CD14-positive monocyte (primary cell): Measurements from ENCODE around the gene ACKR3. TPM values are rescaled to one million over a fixed set of nuclear protein-coding genes. Genes with fewer than 3 reads are reported as not detected.
A peak's percentile ranks its signal among the peaks of the same experiment; 100 is the strongest.

Experiments
- DNase-seq, 3 donors: peaks; one replicate each; pipeline ENCODE4 v3.0.0-alpha.2; 2011 to 2022
- H2AFZ ChIP-seq: 2 replicates; pipeline ENCODE4 v1.6.0; 2012; ENCODE audit warnings: mild to moderate bottlenecking, low read depth, low read length, inconsistent platforms; ENCODE audit not compliant: insufficient read depth, poor library complexity, severe bottlenecking
- H3K27ac ChIP-seq, 2 donors: 1 replicate in 1 of 2; 2 replicates in 1 of 2; pipeline ENCODE4 v1.5.1; 2012 to 2013; ENCODE audit warnings: low read length in 2 of 2, control low read depth in 1 of 2, inconsistent platforms in 1 of 2, low read depth in 1 of 2, mild to moderate bottlenecking in 1 of 2
- H3K27me3 ChIP-seq, 2 donors: one replicate each; pipeline versions ENCODE4 v1.6.0 to v1.6.1; 2011 to 2013; ENCODE audit warnings: low read length in 2 of 2; ENCODE audit not compliant: control insufficient read depth in 2 of 2, insufficient read depth in 2 of 2
- H3K36me3 ChIP-seq, 2 donors: replicated peaks in 1 of 2; 1 replicate in 1 of 2; 2 replicates in 1 of 2; pipeline versions ENCODE4 v1.5.1 to v1.6.1; 2012 to 2013; ENCODE audit warnings: low read length in 2 of 2, control low read depth in 1 of 2, inconsistent platforms in 1 of 2, mild to moderate bottlenecking in 1 of 2; ENCODE audit not compliant: insufficient read depth in 2 of 2, control insufficient read depth in 1 of 2
- H3K4me1 ChIP-seq, 2 donors: 1 replicate in 1 of 2; 2 replicates in 1 of 2; pipeline versions ENCODE4 v1.5.1 to v1.6.1; 2012 to 2013; ENCODE audit warnings: low read length in 2 of 2, control low read depth in 1 of 2, inconsistent platforms in 1 of 2, mild to moderate bottlenecking in 1 of 2, moderate library complexity in 1 of 2; ENCODE audit not compliant: insufficient read depth in 2 of 2, control insufficient read depth in 1 of 2
- H3K4me2 ChIP-seq: replicated peaks from 2 replicates; pipeline ENCODE3; 2012; ENCODE audit warnings: low read length, moderate library complexity, mild to moderate bottlenecking; ENCODE audit not compliant: poor library complexity, severe bottlenecking; ENCODE audit errors: extremely low read depth
- H3K4me3 ChIP-seq, 3 experiments: fragments of 200-600 bp in 1 of 3; sonication (generic) in 1 of 3; replicated peaks in 1 of 3; 1 replicate in 2 of 3; 2 replicates in 1 of 3; pipeline ENCODE4 v1.5.1; 2011 to 2013; ENCODE audit warnings: low read length in 3 of 3, mild to moderate bottlenecking in 3 of 3, control low read depth in 2 of 3, low read depth in 2 of 3, inconsistent platforms in 1 of 3, moderate library complexity in 1 of 3
- H3K79me2 ChIP-seq: 2 replicates; pipeline ENCODE4 v1.6.0; 2012; ENCODE audit warnings: mild to moderate bottlenecking, control low read depth, inconsistent platforms, low read length, moderate library complexity; ENCODE audit not compliant: insufficient read depth
- H3K9ac ChIP-seq: 2 replicates; pipeline ENCODE4 v1.6.0; 2017; ENCODE audit warnings: low read length, mild to moderate bottlenecking; ENCODE audit not compliant: insufficient read depth, poor library complexity, severe bottlenecking
- H3K9me3 ChIP-seq, 2 donors: replicated peaks in 1 of 2; 1 replicate in 1 of 2; 2 replicates in 1 of 2; pipeline versions ENCODE4 v1.5.1 to v1.6.1; 2012 to 2013; ENCODE audit warnings: low read length in 2 of 2, control low read depth in 1 of 2; ENCODE audit not compliant: control insufficient read depth in 1 of 2, insufficient read depth in 1 of 2
- H4K20me1 ChIP-seq: 2 replicates; pipeline ENCODE4 v1.6.0; 2012; ENCODE audit warnings: mild to moderate bottlenecking, low read length, control low read depth, moderate library complexity; ENCODE audit not compliant: insufficient read depth
- H3K27ac Mint-ChIP-seq, 7 donors: one replicate each; pipeline ENCODE4 v1.8.0; 2020; ENCODE audit warnings: mild to moderate bottlenecking in 7 of 7, mixed read lengths in 7 of 7, moderate library complexity in 6 of 7, inconsistent platforms in 2 of 7
- H3K27me3 Mint-ChIP-seq, 3 donors: one replicate each; pipeline ENCODE4 v1.8.0; 2021 to 2022; ENCODE audit warnings: low read depth in 3 of 3, mild to moderate bottlenecking in 3 of 3, mixed read lengths in 3 of 3, moderate library complexity in 3 of 3, inconsistent platforms in 1 of 3
- H3K36me3 Mint-ChIP-seq, 2 donors: one replicate each; pipeline ENCODE4 v1.8.0; 2020; ENCODE audit warnings: mixed read lengths in 2 of 2, inconsistent platforms in 1 of 2, mild to moderate bottlenecking in 1 of 2
- H3K4me1 Mint-ChIP-seq: one replicate; pipeline ENCODE4 v1.8.0; 2020; ENCODE audit warnings: mild to moderate bottlenecking, mixed read lengths
- H3K4me3 Mint-ChIP-seq, 2 donors: one replicate each; pipeline ENCODE4 v1.8.0; 2020; ENCODE audit warnings: mild to moderate bottlenecking in 2 of 2, mixed read lengths in 2 of 2, moderate library complexity in 1 of 2
- H3K9me3 Mint-ChIP-seq, 7 donors: one replicate each; pipeline ENCODE4 v1.8.0; 2020 to 2022; ENCODE audit warnings: mixed read lengths in 7 of 7, mild to moderate bottlenecking in 6 of 7, moderate library complexity in 6 of 7, inconsistent platforms in 2 of 7
- CTCF ChIP-seq: fragments of 200-600 bp; IDR thresholded peaks from one replicate; pipeline ENCODE4 v1.8.0; 2022; ENCODE audit warnings: antibody characterized with exemption, mild to moderate bottlenecking
- WGBS: methylation state at CpG from one replicate; pipeline ENCODE4 v1.1.5; 2013; ENCODE audit warnings: missing lambda C conversion rate; ENCODE audit not compliant: insufficient coverage; 5-methylcytosine and 5-hydroxymethylcytosine counted together
- intact Hi-C, 2 donors: fragments of 100-400 bp; cut with micrococcal nuclease; formaldehyde crosslinking; loops; one replicate each; pipeline versions ENCODE4 v1.15.0 to v1.15.1; 2023
- polyA plus RNA-seq, 3 donors: library from polyadenylated mRNA; depleted of rRNA in 1 of 3; unstranded in 2 of 3; stranded (reverse) in 1 of 3; fragments of 300-500 nt in 2 of 3; fragments of >200 nt in 1 of 3; fragmentation: Illumina TruSeq in 2 of 3; gene quantifications; 1 replicate in 2 of 3; 2 replicates in 1 of 3; pipeline ENCODE4 v1.2.3, GENCODE V29; 2012 to 2021

ACKR3 gene
- polyA plus RNA-seq, 3 donors: 0.41 to 13.3 (median 0.79) TPM

- Mint-ChIP-seq H3K9me3 (no peaks in the 10 kb centered on the region), H3K27me3 (peaks cover 9 to 21% (median 16%) of the 10 kb centered on the region in 3 donors), H3K4me1 (no peaks in the 10 kb centered on the region), H3K4me3 (no peak overlapping the region), H3K36me3 (no peaks in the 10 kb centered on the region), H3K27ac (no peak overlapping the region)
- Histone ChIP-seq H3K36me3 (no peaks in the 10 kb centered on the region), H3K27me3 (no peaks in the 10 kb centered on the region), H3K4me3 (no peak overlapping the region), H3K9ac (no peak overlapping the region), H4K20me1 (no peaks in the 10 kb centered on the region), H2AFZ (no peak overlapping the region), H3K4me2 (no peak overlapping the region), H3K4me1 (no peaks in the 10 kb centered on the region), H3K9me3 (no peaks in the 10 kb centered on the region), H3K79me2 (no peaks in the 10 kb centered on the region), H3K27ac (no peak overlapping the region)
- intact Hi-C loops: no loop called here
- TF ChIP-seq CTCF: no peak
- DNase-seq: no peak
- 92% methylated on average over 3 of the region's 5 CpGs for WGBS
Observed at GRCh38 chr2:236614551-236614950, 44.9 kb downstream of the ACKR3 start.

- Mint-ChIP-seq H3K36me3 (no peaks in the 10 kb centered on the region), H3K27ac (peak overlapping the region in 1 of 7 donors; percentile 42), H3K27me3 (peaks cover 12 to 29% (median 22%) of the 10 kb centered on the region in 3 donors), H3K9me3 (no peaks in the 10 kb centered on the region), H3K4me3 (no peak overlapping the region), H3K4me1 (no peaks in the 10 kb centered on the region)
- Histone ChIP-seq H3K79me2 (no peaks in the 10 kb centered on the region), H3K9ac (no peak overlapping the region), H3K4me2 (no peak overlapping the region), H3K27me3 (no peaks in the 10 kb centered on the region), H3K27ac (no peak overlapping the region), H3K4me3 (no peak overlapping the region), H3K36me3 (no peaks in the 10 kb centered on the region), H2AFZ (no peak overlapping the region), H3K4me1 (no peaks in the 10 kb centered on the region), H3K9me3 (no peaks in the 10 kb centered on the region), H4K20me1 (no peaks in the 10 kb centered on the region)
- TF ChIP-seq CTCF: no peak
- no peak for DNase-seq
- WGBS: 90% methylated on average over 5 of the region's 6 CpGs
- intact Hi-C loops: no loop called here
Observed at GRCh38 chr2:236616031-236616430, 46.4 kb downstream of the ACKR3 start.
